Measurements from ENCODE around the gene CADPS2.
A peak's percentile ranks its signal among the peaks of the same experiment; 100 is the strongest.

The CADPS2 gene

GRCh38 chr7:122457969-122458368 is 428.3 kb downstream of the CADPS2 start:
- no peak for DNase-seq

GRCh38 chr7:122457325-122457724 is 428.9 kb downstream of the CADPS2 start:
- no peak for DNase-seq

- DNase-seq: no peak
Observed at GRCh38 chr7:122454776-122455507, 431.3 kb downstream of the CADPS2 start.

- no peak for DNase-seq
Observed at GRCh38 chr7:122453432-122453831, 432.8 kb downstream of the CADPS2 start.

GRCh38 chr7:122448893-122449589 is 437.2 kb downstream of the CADPS2 start:
- no peak for DNase-seq

GRCh38 chr7:122442929-122443328 is 443.3 kb downstream of the CADPS2 start:
- DNase-seq: no peak

GRCh38 chr7:122438492-122438891 is 447.8 kb downstream of the CADPS2 start:
- DNase-seq: no peak

GRCh38 chr7:122438006-122438405 is 448.3 kb downstream of the CADPS2 start:
- DNase-seq: peak in 1 of 56 donors; percentile 3

GRCh38 chr7:122433765-122434164 is 452.5 kb downstream of the CADPS2 start:
- DNase-seq: no peak

- no peak for DNase-seq
Observed at GRCh38 chr7:122430710-122431109, 455.6 kb downstream of the CADPS2 start.

- DNase-seq: no peak
Observed at GRCh38 chr7:122429926-122430325, 456.3 kb downstream of the CADPS2 start.

- no peak for DNase-seq
Observed at GRCh38 chr7:122425731-122426130, 460.5 kb downstream of the CADPS2 start.

- DNase-seq: no peak
Observed at GRCh38 chr7:122423591-122423990, 462.7 kb downstream of the CADPS2 start.

- no peak for DNase-seq
Observed at GRCh38 chr7:122416336-122416735, 469.9 kb downstream of the CADPS2 start.

- DNase-seq: no peak
Observed at GRCh38 chr7:122415510-122415909, 470.8 kb downstream of the CADPS2 start.

GRCh38 chr7:122413339-122413738 is 472.9 kb downstream of the CADPS2 start:
- DNase-seq: no peak

GRCh38 chr7:122412883-122413282 is 473.4 kb downstream of the CADPS2 start:
- no peak for DNase-seq

GRCh38 chr7:122412441-122412840 is 473.8 kb downstream of the CADPS2 start:
- no peak for DNase-seq

GRCh38 chr7:122407195-122407594 is 479.1 kb downstream of the CADPS2 start:
- DNase-seq: no peak

- no peak for DNase-seq
Observed at GRCh38 chr7:122403113-122403512, 483.1 kb downstream of the CADPS2 start.

- no peak for DNase-seq
Observed at GRCh38 chr7:122402235-122402634, 484.0 kb downstream of the CADPS2 start.

- DNase-seq: no peak
Observed at GRCh38 chr7:122397381-122397780, 488.9 kb downstream of the CADPS2 start.

- no peak for DNase-seq
Observed at GRCh38 chr7:122394512-122394911, 491.7 kb downstream of the CADPS2 start.

Measured in amygdala (tissue), 56 donors.